Tibial artery (tissue), 4 donors: ENCODE measurements around the gene SAMD8.

Experiments used
- DNase-seq, 2 donors: peaks; one replicate each; pipeline ENCODE4 v3.0.0-alpha.2; 2019
- H3K27ac ChIP-seq, 2 donors: fragments of 200-600 bp; sonication (generic) in 1 of 2; 1 replicate in 1 of 2; 2 replicates in 1 of 2; pipeline ENCODE4 v1.5.1; 2018 to 2019; ENCODE audit warnings: mild to moderate bottlenecking in 1 of 2
- H3K27me3 ChIP-seq, 2 donors: fragments of 200-600 bp; sonication (generic) in 1 of 2; one replicate each; pipeline versions ENCODE4 v1.5.1 to v1.6.0; 2016 to 2019
- H3K36me3 ChIP-seq, 3 donors: fragments of 200-600 bp; sonication (generic) in 2 of 3; one replicate each; pipeline ENCODE4 v1.5.1; 2016 to 2019; ENCODE audit warnings: mild to moderate bottlenecking in 2 of 3
- H3K4me1 ChIP-seq, 4 donors: fragments of 200-600 bp; sonication (generic) in 2 of 4; 1 replicate in 3 of 4; 2 replicates in 1 of 4; pipeline ENCODE4 v1.5.1; 2016 to 2019
- H3K4me3 ChIP-seq, 2 donors: fragments of 200-600 bp; sonication (generic) in 1 of 2; 1 replicate in 1 of 2; 2 replicates in 1 of 2; pipeline ENCODE4 v1.5.1; 2018 to 2019; ENCODE audit warnings: mild to moderate bottlenecking in 2 of 2
- H3K9me3 ChIP-seq, 3 donors: fragments of 200-600 bp; sonication (generic) in 1 of 3; one replicate each; pipeline ENCODE4 v1.5.1; 2016 to 2019
- intact Hi-C: fragments of 100-400 bp; cut with DNase I; formaldehyde crosslinking; loops from one replicate; pipeline ENCODE4 v1.15.0; 2023; ENCODE audit warnings: low total_unique reads
- TF ChIP-seq, protein P1 (sequence below), 2 experiments: fragments of 200-600 bp in 1 of 2; fragments of 450-650 bp in 1 of 2; IDR thresholded peaks; one replicate each; pipeline ENCODE4 v1.5.1; 2017 to 2019; ENCODE audit warnings: antibody characterized with exemption in 2 of 2, mild to moderate bottlenecking in 1 of 2, moderate library complexity in 1 of 2

Gene SAMD8

DNA sequence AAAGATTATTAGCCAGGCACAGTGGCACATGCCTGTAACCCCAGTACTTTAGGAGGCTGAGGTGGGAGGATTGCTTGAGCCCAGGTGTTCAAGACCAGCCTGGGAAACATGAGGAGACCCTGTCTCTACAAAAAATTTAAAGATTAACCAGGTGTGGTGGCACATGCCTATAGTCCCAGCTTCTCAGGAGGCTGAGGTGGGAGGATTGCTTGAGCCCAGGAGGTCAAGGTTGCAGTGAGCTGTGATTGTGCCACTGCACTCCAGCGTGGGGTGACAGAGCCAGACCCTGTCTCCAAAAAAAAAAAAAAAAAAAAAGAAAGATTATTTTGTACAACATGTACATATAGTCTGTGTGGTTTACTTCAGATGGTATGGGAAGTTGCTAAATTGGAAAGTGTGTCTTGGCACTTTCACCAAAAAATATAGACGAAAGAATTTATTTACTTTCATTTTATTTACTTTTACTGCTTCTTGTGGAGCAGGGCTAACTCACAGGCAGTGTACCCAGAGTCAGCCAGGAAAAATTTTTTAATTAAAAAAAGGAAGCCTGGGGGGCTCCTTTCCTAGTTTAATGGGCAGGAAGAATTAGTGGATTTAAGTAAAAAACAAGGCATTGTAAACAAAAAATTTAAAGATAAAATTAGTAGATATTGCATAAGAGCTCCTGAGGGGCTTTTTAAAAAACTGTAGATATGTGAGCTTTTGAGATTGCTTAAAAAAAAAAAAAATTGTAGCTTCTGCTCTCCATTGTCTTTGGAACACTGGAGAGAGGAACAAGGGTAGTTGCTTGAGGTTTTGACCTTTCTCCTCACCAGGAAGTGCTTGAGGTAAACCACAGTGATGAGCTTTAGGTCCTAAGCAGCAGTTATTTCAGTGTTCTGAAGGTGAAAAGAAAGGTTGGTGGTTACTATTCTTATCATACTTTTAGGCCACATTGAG lies 54.5 kb downstream of the SAMD8 start:
- Histone ChIP-seq H3K27ac (no peak overlapping the region), H3K27me3 (no peaks in the 10 kb centered on the region), H3K4me3 (no peak overlapping the region), H3K4me1 (peaks cover 0 to 15% (median 3%) of the 10 kb centered on the region in 4 donors), H3K9me3 (no peaks in the 10 kb centered on the region), H3K36me3 (peaks cover 0 to 27% (median 19%) of the 10 kb centered on the region in 3 donors)
- no peak for DNase-seq
- intact Hi-C loops: no loop called here
- TF ChIP-seq, protein P1, sequence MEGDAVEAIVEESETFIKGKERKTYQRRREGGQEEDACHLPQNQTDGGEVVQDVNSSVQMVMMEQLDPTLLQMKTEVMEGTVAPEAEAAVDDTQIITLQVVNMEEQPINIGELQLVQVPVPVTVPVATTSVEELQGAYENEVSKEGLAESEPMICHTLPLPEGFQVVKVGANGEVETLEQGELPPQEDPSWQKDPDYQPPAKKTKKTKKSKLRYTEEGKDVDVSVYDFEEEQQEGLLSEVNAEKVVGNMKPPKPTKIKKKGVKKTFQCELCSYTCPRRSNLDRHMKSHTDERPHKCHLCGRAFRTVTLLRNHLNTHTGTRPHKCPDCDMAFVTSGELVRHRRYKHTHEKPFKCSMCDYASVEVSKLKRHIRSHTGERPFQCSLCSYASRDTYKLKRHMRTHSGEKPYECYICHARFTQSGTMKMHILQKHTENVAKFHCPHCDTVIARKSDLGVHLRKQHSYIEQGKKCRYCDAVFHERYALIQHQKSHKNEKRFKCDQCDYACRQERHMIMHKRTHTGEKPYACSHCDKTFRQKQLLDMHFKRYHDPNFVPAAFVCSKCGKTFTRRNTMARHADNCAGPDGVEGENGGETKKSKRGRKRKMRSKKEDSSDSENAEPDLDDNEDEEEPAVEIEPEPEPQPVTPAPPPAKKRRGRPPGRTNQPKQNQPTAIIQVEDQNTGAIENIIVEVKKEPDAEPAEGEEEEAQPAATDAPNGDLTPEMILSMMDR (IDR thresholded peaks at IDR 0.05): no peak

GRCh38 chr10:75166623-75166972 lies 55.1 kb downstream of the SAMD8 start:
- Histone ChIP-seq H3K27ac (no peak overlapping the region), H3K9me3 (no peaks in the 10 kb centered on the region), H3K4me1 (peaks cover 0 to 15% (median 3%) of the 10 kb centered on the region in 4 donors), H3K4me3 (no peak overlapping the region), H3K36me3 (peaks cover 0 to 27% (median 19%) of the 10 kb centered on the region in 3 donors), H3K27me3 (no peaks in the 10 kb centered on the region)
- intact Hi-C loops: no loop called here
- DNase-seq: no peak
- TF ChIP-seq, protein P1 (IDR thresholded peaks at IDR 0.05): no peak

DNA sequence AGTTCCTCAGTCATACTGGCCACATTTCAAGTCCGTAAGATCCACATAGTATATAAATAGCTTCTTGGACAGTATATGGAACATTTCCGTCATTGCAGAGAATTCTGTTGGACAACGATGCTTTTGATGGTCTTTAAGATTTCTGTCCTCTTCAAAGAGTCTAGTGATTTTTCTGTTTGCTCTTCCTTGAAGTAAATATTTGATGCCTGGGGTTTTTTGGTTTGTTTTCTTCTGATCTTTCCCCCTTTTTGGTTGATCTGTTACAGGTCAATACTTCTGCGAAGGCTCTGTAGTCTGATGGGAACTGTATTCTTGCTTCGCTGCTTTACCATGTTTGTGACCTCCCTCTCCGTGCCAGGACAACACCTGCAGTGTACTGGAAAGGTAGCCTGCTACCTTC lies 56.8 kb downstream of the SAMD8 start:
- Histone ChIP-seq H3K9me3 (no peaks in the 10 kb centered on the region), H3K4me3 (no peak overlapping the region), H3K36me3 (peaks cover 0 to 31% (median 19%) of the 10 kb centered on the region in 3 donors), H3K27me3 (no peaks in the 10 kb centered on the region), H3K4me1 (peaks cover 0 to 15% (median 3%) of the 10 kb centered on the region in 4 donors), H3K27ac (no peak overlapping the region)
- intact Hi-C loops: no loop called here
- DNase-seq: no peak
- TF ChIP-seq, protein P1 (IDR thresholded peaks at IDR 0.05): no peak

DNA sequence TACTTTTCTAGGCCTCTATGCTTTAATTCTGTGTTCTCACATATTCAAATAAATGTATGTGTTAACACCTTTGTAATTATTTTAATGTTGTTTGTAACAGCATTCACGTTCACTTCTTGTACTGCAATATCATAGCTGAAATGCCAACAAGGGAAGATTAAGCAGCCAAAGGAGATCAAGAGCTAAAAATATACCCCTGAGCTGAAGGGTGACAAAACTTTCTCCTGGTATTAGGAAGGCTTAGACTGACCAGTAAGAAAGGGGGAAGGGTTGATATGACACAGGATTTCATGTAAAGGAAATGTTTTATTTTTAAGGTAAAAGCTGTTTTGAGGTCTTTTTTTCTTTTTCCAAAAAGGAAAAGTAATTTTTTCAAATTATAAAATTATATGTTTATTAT lies 58.8 kb downstream of the SAMD8 start:
- Histone ChIP-seq H3K4me1 (peaks cover 0 to 15% (median 3%) of the 10 kb centered on the region in 4 donors), H3K4me3 (no peak overlapping the region), H3K27ac (no peak overlapping the region), H3K27me3 (no peaks in the 10 kb centered on the region), H3K9me3 (no peaks in the 10 kb centered on the region), H3K36me3 (peaks cover 0 to 22% (median 14%) of the 10 kb centered on the region in 3 donors)
- intact Hi-C loops: no loop called here
- TF ChIP-seq, protein P1 (IDR thresholded peaks at IDR 0.05): no peak
- DNase-seq: no peak

DNA sequence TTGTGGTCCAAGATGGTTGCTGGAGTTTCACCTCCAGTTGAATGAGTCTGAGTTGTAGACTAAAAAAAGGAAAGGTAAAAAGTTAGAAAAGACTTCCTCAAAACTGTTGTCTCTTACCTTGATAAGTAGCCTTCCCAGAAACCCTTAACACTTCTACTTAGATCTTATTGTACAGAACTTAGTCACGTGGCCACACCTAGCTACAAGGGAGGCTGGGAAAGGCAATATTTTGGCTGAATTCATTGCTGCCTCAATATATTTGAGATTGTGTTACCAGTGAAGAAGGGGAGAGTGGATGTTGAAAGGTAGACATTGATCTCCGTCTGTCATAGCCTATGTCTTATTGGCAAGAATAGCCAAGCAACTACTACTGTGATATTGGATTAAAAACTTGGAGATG lies 63.6 kb downstream of the SAMD8 start:
- intact Hi-C loops: no loop called here
- peaks cover 0 to 14% (median 0%) of the 10 kb centered on the region in 4 donors for H3K4me1 ChIP-seq
- H3K36me3 ChIP-seq: peaks cover 8 to 27% (median 12%) of the 10 kb centered on the region in 3 donors
- no peak for DNase-seq
- H3K9me3 ChIP-seq: no peaks in the 10 kb centered on the region
- TF ChIP-seq, protein P1 (IDR thresholded peaks at IDR 0.05): no peak
- no peak overlapping the region for H3K27ac ChIP-seq
- no peaks in the 10 kb centered on the region for H3K27me3 ChIP-seq
- H3K4me3 ChIP-seq: no peak overlapping the region
